B cell (primary cell): ENCODE measurements around the gene CYB5D1. TPM values are rescaled to one million over a fixed set of nuclear protein-coding genes. Genes with fewer than 3 reads are reported as not detected.

Experiments
- ATAC-seq: fragments of 200-7000 bp; cut with Tn5 transposase; one replicate; pipeline ENCODE4 v1.10.0; 2021; ENCODE audit warnings: low read depth, mild to moderate bottlenecking, moderate number of reproducible peaks, moderate library complexity
- CTCF ChIA-PET: fragments of 350-600 bp; sonication (Branson Sonifier 250); formaldehyde crosslinking; loops from one replicate; lab custom pipeline; 2021; ENCODE audit warnings: antibody characterized with exemption, inconsistent platforms; lab: Charles Lee
- POLR2A ChIA-PET: fragments of 350-600 bp; sonication (Branson Sonifier 250); formaldehyde crosslinking; loops from one replicate; lab custom pipeline; 2021; ENCODE audit warnings: antibody characterized with exemption; lab: Charles Lee
- DNase-seq: peaks from one replicate; pipeline ENCODE4 v3.0.0; 2013
- H2AFZ ChIP-seq: 2 replicates; pipeline ENCODE4 v1.6.1; 2012; ENCODE audit warnings: mild to moderate bottlenecking, low read depth, low read length; ENCODE audit not compliant: insufficient read depth, poor library complexity, severe bottlenecking
- H3K27ac ChIP-seq, 2 donors: 1 replicate in 1 of 2; 2 replicates in 1 of 2; pipeline ENCODE4 v1.5.1; 2012 to 2013; ENCODE audit warnings: low read length in 2 of 2, mild to moderate bottlenecking in 2 of 2, moderate library complexity in 1 of 2
- H3K27me3 ChIP-seq, 4 experiments: fragments of 200-600 bp in 1 of 4; sonication (generic) in 1 of 4; replicated peaks in 1 of 4; 1 replicate in 2 of 4; 2 replicates in 2 of 4; pipeline versions ENCODE4 v1.6.1 to v1.7.0; 2013 to 2016; ENCODE audit warnings: low read length in 3 of 4, mild to moderate bottlenecking in 2 of 4, mixed read lengths in 1 of 4, moderate library complexity in 1 of 4; ENCODE audit not compliant: insufficient read depth in 4 of 4, control insufficient read depth in 3 of 4; ENCODE audit errors: control extremely low read depth in 1 of 4
- H3K36me3 ChIP-seq, 2 experiments: replicated peaks in 1 of 2; 1 replicate in 1 of 2; 2 replicates in 1 of 2; pipeline versions ENCODE4 v1.6.1 to v1.7.1; 2013; ENCODE audit warnings: low read length in 1 of 2; ENCODE audit not compliant: insufficient read depth in 2 of 2, control insufficient read depth in 1 of 2; ENCODE audit errors: control extremely low read depth in 1 of 2, extremely low read depth in 1 of 2
- H3K4me1 ChIP-seq, 2 donors: fragments of 200-600 bp in 1 of 2; sonication (generic) in 1 of 2; 1 replicate in 1 of 2; 2 replicates in 1 of 2; pipeline versions ENCODE4 v1.5.1 to v1.6.1; 2013 to 2017; ENCODE audit warnings: low read length in 2 of 2; ENCODE audit not compliant: control insufficient read depth in 2 of 2, insufficient read depth in 2 of 2
- H3K4me2 ChIP-seq: replicated peaks from 2 replicates; pipeline ENCODE3; 2012; ENCODE audit warnings: mild to moderate bottlenecking, low read depth, low read length; ENCODE audit not compliant: poor library complexity, severe bottlenecking
- H3K4me3 ChIP-seq, 5 experiments: fragments of 200-600 bp in 1 of 5; sonication (generic) in 1 of 5; 1 replicate in 3 of 5; 2 replicates in 2 of 5; pipeline versions ENCODE4 v1.5.1 to v1.7.0; 2011 to 2016; ENCODE audit warnings: low read length in 4 of 5, mild to moderate bottlenecking in 4 of 5, low read depth in 2 of 5, control low read depth in 1 of 5, moderate library complexity in 1 of 5; ENCODE audit not compliant: insufficient read depth in 1 of 5; ENCODE audit errors: control extremely low read depth in 1 of 5, extremely low read depth in 1 of 5
- H3K79me2 ChIP-seq: fragments of 200-600 bp; sonication (generic); one replicate; pipeline ENCODE4 v1.6.0; 2016; ENCODE audit warnings: low read length; ENCODE audit not compliant: control insufficient read depth, insufficient read depth
- H3K9ac ChIP-seq: fragments of 200-600 bp; sonication (generic); 2 replicates; pipeline ENCODE4 v1.6.1; 2017; ENCODE audit warnings: mild to moderate bottlenecking, low read length, moderate library complexity
- H3K9me3 ChIP-seq, 3 donors: one replicate each; pipeline versions ENCODE4 v1.6.1 to v1.7.1; 2013; ENCODE audit warnings: low read length in 2 of 3; ENCODE audit not compliant: control insufficient read depth in 2 of 3, insufficient read depth in 1 of 3; ENCODE audit errors: control extremely low read depth in 1 of 3
- H4K20me1 ChIP-seq: 2 replicates; pipeline ENCODE4 v1.6.0; 2012; ENCODE audit warnings: mild to moderate bottlenecking, low read length; ENCODE audit not compliant: insufficient read depth, control insufficient read depth, poor library complexity, severe bottlenecking
- H3K27ac Mint-ChIP-seq: one replicate; pipeline ENCODE4 v1.8.0; 2021; ENCODE audit warnings: mixed read lengths
- H3K27me3 Mint-ChIP-seq: one replicate; pipeline ENCODE4 v1.8.0; 2021; ENCODE audit warnings: mixed read lengths
- H3K4me1 Mint-ChIP-seq: one replicate; pipeline ENCODE4 v1.8.0; 2021; ENCODE audit warnings: mixed read lengths
- H3K4me3 Mint-ChIP-seq: one replicate; pipeline ENCODE4 v1.8.0; 2021; ENCODE audit warnings: mixed read lengths
- H3K9me3 Mint-ChIP-seq: one replicate; pipeline ENCODE4 v1.8.0; 2022; ENCODE audit warnings: mixed read lengths; ENCODE audit not compliant: insufficient read depth
- CTCF ChIP-seq: fragments of 200-600 bp; IDR thresholded peaks from one replicate; pipeline ENCODE4 v1.8.0; 2022; ENCODE audit warnings: antibody characterized with exemption, mild to moderate bottlenecking
- EZH2 ChIP-seq: IDR thresholded peaks from 2 replicates; pipeline ENCODE4 v1.6.1; 2012; ENCODE audit warnings: borderline replicate concordance, low read depth, mild to moderate bottlenecking, moderate library complexity, low read length; ENCODE audit not compliant: insufficient read depth, poor library complexity, severe bottlenecking
- WGBS: methylation state at CpG from one replicate; pipeline ENCODE4 v1.1.5; 2013; ENCODE audit warnings: missing lambda C conversion rate; ENCODE audit not compliant: insufficient coverage; 5-methylcytosine and 5-hydroxymethylcytosine counted together
- intact Hi-C: fragments of 100-400 bp; cut with micrococcal nuclease; formaldehyde crosslinking; loops from one replicate; pipeline ENCODE4 v1.10.0; 2022
- polyA plus RNA-seq: library from polyadenylated mRNA; depleted of rRNA; stranded (reverse); fragments of >200 nt; gene quantifications from 2 replicates; pipeline ENCODE4 v1.2.3, GENCODE V29; 2012
- total RNA-seq, 2 donors: library from RNA; stranded (reverse); fragments of 120-200 nt in 1 of 2; gene quantifications; 1 replicate in 1 of 2; 2 replicates in 1 of 2; pipeline versions ENCODE4 v1.2.3 to v1.2.4, GENCODE V29; 2013 to 2022

The CYB5D1 gene
- total and polyA plus RNA-seq, 2 donors (not counting 1 experiment from before 2014, with no cell fraction given), result 6.3 to 10.2 TPM

- peak; percentile 60 for DNase-seq
- H3K4me1 Mint-ChIP-seq, result peaks cover 19% of the 10 kb centered on the region
- POLR2A ChIA-PET, result interaction anchor here (0.6 to 0.7 kb wide), 3 partner anchors 9 to 21 kb away, joined by 4 to 8 read pairs (median 4); no protein-coding TSS in a partner anchor
These were observed 2.2 kb upstream of the CYB5D1 start for GRCh38 chr17:7855660-7856010.

More at GRCh38 chr17:7855660-7856010, 2.2 kb upstream of the CYB5D1 start:
- Histone ChIP-seq H4K20me1 (peaks cover 31% of the 10 kb centered on the region), H3K27me3 (no peaks in the 10 kb centered on the region), H3K9me3 (no peaks in the 10 kb centered on the region), H3K4me2 (peak overlapping the region; percentile 83), H3K36me3 (peaks cover 0 to 8% of the 10 kb centered on the region in 2 experiments), H3K9ac (peak overlapping the region; percentile 82), H3K4me3 (peak overlapping the region in 1 of 5 experiments; percentile 92), H2AFZ (no peak overlapping the region), H3K27ac (no peak overlapping the region), H3K79me2 (peaks cover 9% of the 10 kb centered on the region), H3K4me1 (peaks cover 27 to 45% of the 10 kb centered on the region in 2 donors)
- no peak overlapping the region for H3K27ac Mint-ChIP-seq
- 41% methylated on average over 15 of the region's 15 CpGs for WGBS
- intact Hi-C loops, result loop anchor here (5.0 kb wide), 4 partner anchors 62 to 603 kb away; partner anchors contain the start of genes CTDNEP1, ELP5, RNF227 and TP53
- TF ChIP-seq EZH2 (no peak), CTCF (no peak)
- ATAC-seq, result no peak
- H3K27me3 Mint-ChIP-seq, result no peaks in the 10 kb centered on the region
- CTCF ChIA-PET, result interaction anchor here (2.6 kb wide), 2 partner anchors 14 to 19 kb away, joined by 26 to 53 read pairs; no protein-coding TSS in a partner anchor
- no peaks in the 10 kb centered on the region for H3K9me3 Mint-ChIP-seq
- H3K4me3 Mint-ChIP-seq, result no peak overlapping the region
